ENCODE results near the gene SLC16A6.

- TF ChIP-seq SP1 (IDR thresholded peaks at IDR 0.05; ENCODE audit: low read depth) = no peak
- no peak for TF ChIP-seq CTCF (IDR thresholded peaks at IDR 0.05 in 2 of 3, conservative IDR thresholded peaks at IDR 0.05 in 1 of 3; ENCODE audit: borderline replicate concordance in 1 of 3, insufficient read depth in 1 of 3, low read depth in 2 of 3, low read length in 2 of 3)
- TF ChIP-seq TCF7L2 (IDR thresholded peaks at IDR 0.05; ENCODE audit: borderline replicate concordance, extremely low read depth, insufficient read depth, insufficient read length) = no peak
- TF ChIP-seq EZH2 (IDR thresholded peaks at IDR 0.05) = no peak
- no peak for TF ChIP-seq YY1 (IDR thresholded peaks at IDR 0.05; ENCODE audit: extremely low read depth, insufficient replicate concordance, low read depth, low read length)
- TF ChIP-seq SRF (IDR thresholded peaks at IDR 0.05; ENCODE audit: low read depth) = no peak
- no peak for TF ChIP-seq MAX (IDR thresholded peaks at IDR 0.05)
- TF ChIP-seq ZBTB33 (IDR thresholded peaks at IDR 0.05; ENCODE audit: extremely low read depth, insufficient replicate concordance, low read length) = no peak
- TF ChIP-seq ATF3 (IDR thresholded peaks at IDR 0.05) = no peak
- no peak for TF ChIP-seq RAD21 (IDR thresholded peaks at IDR 0.05; ENCODE audit: low read depth)
Measured at GRCh38 chr17:68319410-68320162, 28.7 kb upstream of the SLC16A6 start.
